GM12878 (cell line): ENCODE measurements around the gene ARHGAP6. TPM values are rescaled to one million over a fixed set of nuclear protein-coding genes. Genes with fewer than 3 reads are reported as not detected.

Experiments used
- ATAC-seq: fragments of 200-7000 bp; cut with Tn5 transposase; 3 replicates; pipeline ENCODE4 v1.9.1; 2020; ENCODE audit warnings: mild to moderate bottlenecking, moderate library complexity
- BruUV-seq: library from RNA; stranded (reverse); fragments of 400-500 nt; replicated peaks from 2 replicates; lab custom pipeline; 2021; lab: Mats Ljungman, UMichigan
- CTCF ChIA-PET: fragments of 300-600 bp; sonication (Branson Sonifier 250); formaldehyde crosslinking; extraction: SDS; loops from one replicate; lab custom pipeline; 2021; ENCODE audit warnings: inconsistent platforms; lab: Yijun Ruan, JAX
- POLR2A ChIA-PET: fragments of 350-600 bp; formaldehyde crosslinking; extraction: SDS; loops from one replicate; lab custom pipeline; 2021; ENCODE audit warnings: inconsistent platforms; lab: Charles Lee
- RAD21 ChIA-PET: fragments of 300-600 bp; sonication (Branson Sonifier 250); formaldehyde crosslinking; loops from one replicate; lab custom pipeline; 2023; ENCODE audit warnings: antibody characterized with exemption; ENCODE audit not compliant: unreplicated experiment; lab: Charles Lee
- SMC1A ChIA-PET: fragments of 300-600 bp; sonication (Branson Sonifier 250); formaldehyde crosslinking; loops from one replicate; lab custom pipeline; 2023; ENCODE audit not compliant: unreplicated experiment, uncharacterized antibody; lab: Charles Lee
- DNase-seq: peaks from one replicate; pipeline ENCODE4 v3.0.0-alpha.2; 2011; ENCODE audit warnings: low read depth, low spot score
- FAIRE-seq: peaks from 3 replicates; lab custom pipeline; 2011; peaks lifted over from hg19 to GRCh38; lab: Jason Lieb, UNC
- H2AFZ ChIP-seq: 2 replicates; pipeline ENCODE4 v1.6.0; 2011; ENCODE audit warnings: low read depth, low read length, control low read depth; ENCODE audit not compliant: control insufficient read depth
- H3K27ac ChIP-seq: 2 replicates; pipeline ENCODE4 v1.5.1; 2011; ENCODE audit warnings: control low read depth; ENCODE audit not compliant: control insufficient read depth, insufficient read depth
- H3K27me3 ChIP-seq, 2 experiments: replicated peaks in 1 of 2; 2 replicates each; pipeline versions ENCODE4 v1.6.0 to v1.6.1; 2011; ENCODE audit warnings: low read length in 1 of 2; ENCODE audit not compliant: control insufficient read depth in 2 of 2, insufficient read depth in 2 of 2
- H3K36me3 ChIP-seq, 2 experiments: 2 replicates each; pipeline ENCODE4 v1.5.1; 2011; ENCODE audit warnings: low read length in 1 of 2; ENCODE audit not compliant: control insufficient read depth in 2 of 2, insufficient read depth in 2 of 2
- H3K4me1 ChIP-seq: 2 replicates; pipeline ENCODE4 v1.6.1; 2011; ENCODE audit warnings: mild to moderate bottlenecking, low read length, moderate library complexity, mixed read lengths; ENCODE audit not compliant: control insufficient read depth, insufficient read depth
- H3K4me2 ChIP-seq: 2 replicates; pipeline ENCODE4 v1.6.0; 2011; ENCODE audit warnings: control low read depth; ENCODE audit not compliant: control insufficient read depth, insufficient read depth
- H3K4me3 ChIP-seq: fragments of 200-600 bp; sonication (generic); 2 replicates; pipeline ENCODE4 v1.5.1; 2016
- H3K79me2 ChIP-seq: 2 replicates; pipeline ENCODE4 v1.6.0; 2011; ENCODE audit warnings: low read length; ENCODE audit not compliant: control insufficient read depth, insufficient read depth
- H3K9ac ChIP-seq: 2 replicates; pipeline ENCODE4 v1.8.0; 2011; ENCODE audit warnings: low read length, control low read depth, mixed read lengths; ENCODE audit not compliant: control insufficient read depth, insufficient read depth
- H3K9me3 ChIP-seq: replicated peaks from 3 replicates; pipeline ENCODE4 v1.5.1; 2011; ENCODE audit warnings: mild to moderate bottlenecking, low read length; ENCODE audit not compliant: control insufficient read depth, insufficient read depth
- H4K20me1 ChIP-seq: 2 replicates; pipeline ENCODE4 v1.6.0; 2011; ENCODE audit not compliant: control insufficient read depth, insufficient read depth
- BMI1 ChIP-seq: fragments of 450-650 bp; IDR thresholded peaks from 2 replicates; pipeline ENCODE4 v1.6.1; 2016; ENCODE audit warnings: mild to moderate bottlenecking, moderate library complexity, borderline replicate concordance
- CHD1 ChIP-seq: IDR thresholded peaks from 2 replicates; pipeline ENCODE4 v1.6.1; 2012; ENCODE audit warnings: low read depth, low read length, improper control_type of control experiment
- CREB1 ChIP-seq: IDR thresholded peaks from 2 replicates; pipeline ENCODE4 v1.6.1; 2012; ENCODE audit warnings: low read depth, mild to moderate bottlenecking, inconsistent platforms
- EP300 ChIP-seq, 2 experiments: fragments of 150-350 bp in 1 of 2; IDR thresholded peaks; 2 replicates each; pipeline ENCODE4 v1.6.1; 2011 to 2012; ENCODE audit warnings: low read depth in 2 of 2, low read length in 2 of 2, borderline replicate concordance in 1 of 2, improper control_type of control experiment in 1 of 2, inconsistent platforms in 1 of 2; ENCODE audit not compliant: control insufficient read depth in 1 of 2
- IRF3 ChIP-seq: fragments of 450-650 bp; IDR thresholded peaks from 2 replicates; pipeline ENCODE4 v1.6.1; 2014; ENCODE audit warnings: mild to moderate bottlenecking
- JUND ChIP-seq: IDR thresholded peaks from 2 replicates; pipeline ENCODE4 v1.6.1; 2012; ENCODE audit warnings: low read depth, mild to moderate bottlenecking, low read length, improper control_type of control experiment, moderate library complexity
- MXI1 ChIP-seq: fragments of 150-350 bp; IDR thresholded peaks from 2 replicates; pipeline ENCODE4 v1.6.1; 2011; ENCODE audit warnings: low read depth, mild to moderate bottlenecking, inconsistent platforms, low read length, improper control_type of control experiment
- NR2C1 ChIP-seq: fragments of 450-650 bp; IDR thresholded peaks from 2 replicates; pipeline ENCODE4 v1.6.1; 2017; ENCODE audit warnings: antibody characterized with exemption, mild to moderate bottlenecking, moderate library complexity
- NR2F1 ChIP-seq: fragments of 450-650 bp; conservative IDR thresholded peaks from 2 replicates; pipeline ENCODE4 v1.6.1; 2017; ENCODE audit warnings: mild to moderate bottlenecking
- PAX5 ChIP-seq: IDR thresholded peaks from 2 replicates; pipeline ENCODE4 v1.6.1; 2011; ENCODE audit warnings: low read depth, low read length, borderline replicate concordance
- PAX8 ChIP-seq: fragments of 450-650 bp; IDR thresholded peaks from 2 replicates; pipeline ENCODE4 v1.6.1; 2017; ENCODE audit warnings: mild to moderate bottlenecking, moderate library complexity
- SPI1 ChIP-seq: IDR thresholded peaks from 2 replicates; pipeline ENCODE4 v1.6.1; 2011; ENCODE audit warnings: low read depth, mild to moderate bottlenecking, low read length, moderate library complexity, borderline replicate concordance; ENCODE audit not compliant: insufficient read depth
- STAT1 ChIP-seq: fragments of 450-650 bp; conservative IDR thresholded peaks from 2 replicates; pipeline ENCODE4 v1.6.1; 2014; ENCODE audit warnings: antibody characterized with exemption, mild to moderate bottlenecking
- TCF3 ChIP-seq: IDR thresholded peaks from 2 replicates; pipeline ENCODE4 v1.6.1; 2012; ENCODE audit warnings: low read depth, mild to moderate bottlenecking, low read length, borderline replicate concordance; ENCODE audit not compliant: insufficient read depth
- USF1 ChIP-seq: IDR thresholded peaks from 2 replicates; pipeline ENCODE4 v1.6.1; 2011; ENCODE audit warnings: borderline replicate concordance, low read depth, mild to moderate bottlenecking, moderate library complexity, mixed read lengths, low read length; ENCODE audit not compliant: insufficient read depth; ENCODE audit errors: extremely low read length
- ZNF207 ChIP-seq: fragments of 450-650 bp; IDR thresholded peaks from 2 replicates; pipeline ENCODE4 v1.6.1; 2014; ENCODE audit warnings: antibody characterized with exemption, mild to moderate bottlenecking, borderline replicate concordance
- ZNF24 ChIP-seq: fragments of 450-650 bp; IDR thresholded peaks from 2 replicates; pipeline ENCODE4 v1.6.1; 2017; ENCODE audit warnings: antibody characterized with exemption, mild to moderate bottlenecking
- in situ Hi-C: fragments of 300-500 bp; cut with MboI; formaldehyde crosslinking; loops from 9 replicates; pipeline ENCODE4 v1.14.3; 2018; ENCODE audit warnings: mixed read lengths
- intact Hi-C: fragments of 100-400 bp; cut with micrococcal nuclease; formaldehyde crosslinking; loops from one replicate; pipeline ENCODE4 v1.14.2; 2022; ENCODE audit not compliant: unreplicated experiment
- polyA plus RNA-seq, 11 experiments: library from polyadenylated mRNA; depleted of rRNA in 4 of 11; unstranded in 6 of 11; stranded (reverse) in 5 of 11; fragments of >200 nt; fragmentation: Nextera tagmentation in 4 of 11; fragmentation: Illumina TruSeq in 1 of 11; extraction: Ambion mirVana in 4 of 11; extraction: Trizol in 1 of 11; gene quantifications; 1 replicate in 1 of 11; 2 replicates in 10 of 11; pipeline versions ENCODE4 v1.2.1 to v1.2.3, GENCODE V29; 2011 to 2016; ENCODE audit warnings: inconsistent platforms in 2 of 11, missing spikeins in 2 of 11, low read depth in 1 of 11
- total RNA-seq, 4 experiments: library from RNA; depleted of rRNA in 3 of 4; stranded (reverse); fragments of >200 nt in 3 of 4; fragmentation: Illumina TruSeq in 1 of 4; extraction: Trizol in 1 of 4; gene quantifications; 2 replicates each; pipeline versions ENCODE4 v1.2.1 to v1.2.3, GENCODE V29; 2013 to 2021
- TF ChIP-seq, protein P1 (sequence below): fragments of 450-650 bp; IDR thresholded peaks from 2 replicates; pipeline ENCODE4 v1.6.1; 2017; ENCODE audit warnings: borderline replicate concordance

ARHGAP6 gene
- total and polyA plus RNA-seq, 10 of the 15 experiments (the other 5 are each of a cell fraction or from before 2014, with no cell fraction given) = 0.20 to 1.8 (median 0.76) TPM

- FAIRE-seq (no peak), ATAC-seq (no peak), DNase-seq (no peak)
- Histone ChIP-seq H3K4me1 (no peaks in the 10 kb centered on the region; the same call in 1 of the 2 replicates), H2AFZ (no peak overlapping the region), H3K36me3 (no peaks in the 10 kb centered on the region), H3K9ac (no peak overlapping the region), H3K4me2 (no peak overlapping the region), H3K9me3 (no peaks in the 10 kb centered on the region), H3K27me3 (no peaks in the 10 kb centered on the region; a peak in 1 of 4 replicates), H3K79me2 (no peaks in the 10 kb centered on the region), H3K27ac (no peak overlapping the region), H4K20me1 (no peaks in the 10 kb centered on the region), H3K4me3 (no peak overlapping the region)
- ChIA-PET SMC1A (no interaction called here), RAD21 (no interaction called here), CTCF (no interaction called here), POLR2A (no interaction called here)
- no TSS peak for BruUV-seq
- no peak for TF ChIP-seq MXI1
- no peak for TF ChIP-seq IRF3
- no peak for TF ChIP-seq SPI1
- no peak for TF ChIP-seq USF1
- no peak for TF ChIP-seq CHD1
- no peak for TF ChIP-seq CREB1
- TF ChIP-seq BMI1 = no peak
- no peak for TF ChIP-seq PAX8
- TF ChIP-seq NR2C1 = no peak
- TF ChIP-seq ZNF207 = no peak
- TF ChIP-seq EP300 (IDR thresholded peaks at IDR 0.05; ENCODE audit: borderline replicate concordance in 1 of 2, control insufficient read depth in 1 of 2, low read depth in 2 of 2, low read length in 2 of 2) = no peak
- no peak for TF ChIP-seq ZNF24
- no peak for TF ChIP-seq TCF3
- TF ChIP-seq, protein P1, sequence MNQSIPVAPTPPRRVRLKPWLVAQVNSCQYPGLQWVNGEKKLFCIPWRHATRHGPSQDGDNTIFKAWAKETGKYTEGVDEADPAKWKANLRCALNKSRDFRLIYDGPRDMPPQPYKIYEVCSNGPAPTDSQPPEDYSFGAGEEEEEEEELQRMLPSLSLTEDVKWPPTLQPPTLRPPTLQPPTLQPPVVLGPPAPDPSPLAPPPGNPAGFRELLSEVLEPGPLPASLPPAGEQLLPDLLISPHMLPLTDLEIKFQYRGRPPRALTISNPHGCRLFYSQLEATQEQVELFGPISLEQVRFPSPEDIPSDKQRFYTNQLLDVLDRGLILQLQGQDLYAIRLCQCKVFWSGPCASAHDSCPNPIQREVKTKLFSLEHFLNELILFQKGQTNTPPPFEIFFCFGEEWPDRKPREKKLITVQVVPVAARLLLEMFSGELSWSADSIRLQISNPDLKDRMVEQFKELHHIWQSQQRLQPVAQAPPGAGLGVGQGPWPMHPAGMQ = no peak
- no peak for TF ChIP-seq STAT1
- no peak for TF ChIP-seq JUND
- TF ChIP-seq PAX5 = no peak
- no peak for TF ChIP-seq NR2F1
- intact Hi-C loops (no loop called here), in situ Hi-C loops (no loop called here)
These were observed 243.2 kb downstream of the ARHGAP6 start for GRCh38 chrX:11422525-11422857.
